ENCODE data around the gene FSTL4.

DNA sequence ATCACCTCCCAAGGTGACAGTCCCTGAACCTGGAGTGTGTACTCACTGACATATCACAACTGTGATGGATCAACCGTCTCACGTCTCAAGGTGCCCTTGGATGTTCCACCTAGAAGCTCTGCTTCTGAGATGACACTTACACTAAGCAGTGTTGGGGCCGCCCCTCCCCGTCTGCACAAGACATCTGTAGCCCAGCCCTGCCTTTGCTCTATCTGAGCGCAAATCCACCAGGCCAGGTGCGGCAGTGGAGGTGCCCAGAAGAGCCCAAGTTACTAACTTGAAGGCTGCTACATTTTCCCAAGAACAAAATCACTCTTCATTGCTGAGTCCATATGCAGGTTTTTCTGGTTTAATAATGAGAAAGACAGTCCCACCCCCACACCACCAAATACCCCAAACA, 148.3 kb downstream of the FSTL4 start:
- TF ChIP-seq POLR2A (IDR thresholded peaks at IDR 0.05) (no peak), CTCF (IDR thresholded peaks at IDR 0.05) (no peak)

Measured in uterus (tissue), 2 donors.